Measurements from ENCODE around the gene SORCS2. TPM values are rescaled to one million over a fixed set of nuclear protein-coding genes. Genes with fewer than 3 reads are reported as not detected.

SORCS2 gene
- polyA plus RNA-seq, 3 donors: 0.46 to 0.55 TPM; not detected in 1

GRCh38 chr4:7466215-7466614 is 273.9 kb downstream of the SORCS2 start:
- no peak overlapping the region for H3K9ac ChIP-seq (ENCODE audit: insufficient read depth, low read length, poor library complexity, severe bottlenecking)
- intact Hi-C loops (cut with micrococcal nuclease): no loop called here
- DNase-seq: no peak
- peaks cover 4 to 14% (median 11%) of the 10 kb centered on the region in 3 donors for H3K27me3 Mint-ChIP-seq (ENCODE audit: low read depth in 3 of 3)
- no peaks in the 10 kb centered on the region for H4K20me1 ChIP-seq (ENCODE audit: insufficient read depth, low read length)
- no peaks in the 10 kb centered on the region for H3K4me1 ChIP-seq (ENCODE audit: control insufficient read depth in 1 of 2, insufficient read depth in 2 of 2, low read length in 2 of 2)
- H3K4me3 ChIP-seq (replicated peaks in 1 of 3; ENCODE audit: low read depth in 2 of 3, low read length in 3 of 3): no peak overlapping the region
- H3K9me3 ChIP-seq (replicated peaks in 1 of 2; ENCODE audit: control insufficient read depth in 1 of 2, insufficient read depth in 1 of 2, low read length in 2 of 2): peaks cover 0 to 10% of the 10 kb centered on the region in 2 donors
- no peaks in the 10 kb centered on the region for H3K36me3 ChIP-seq (replicated peaks in 1 of 2; ENCODE audit: control insufficient read depth in 1 of 2, insufficient read depth in 2 of 2, low read length in 2 of 2)
- TF ChIP-seq CTCF (IDR thresholded peaks at IDR 0.05): no peak
- H3K9me3 Mint-ChIP-seq: peaks cover 0 to 8% (median 0%) of the 10 kb centered on the region in 7 donors
- no peak overlapping the region for H3K27ac ChIP-seq (ENCODE audit: low read depth in 1 of 2, low read length in 2 of 2)
- H3K27ac Mint-ChIP-seq: no peak overlapping the region
- no peak overlapping the region for H3K4me2 ChIP-seq (replicated peaks; ENCODE audit: extremely low read depth, low read length, poor library complexity, severe bottlenecking)
- H3K36me3 Mint-ChIP-seq: no peaks in the 10 kb centered on the region
- 80% methylated on average over 3 of the region's 8 CpGs for WGBS (ENCODE audit: insufficient coverage)
- H3K27me3 ChIP-seq (ENCODE audit: control insufficient read depth in 2 of 2, insufficient read depth in 2 of 2, low read length in 2 of 2): no peaks in the 10 kb centered on the region
- no peak overlapping the region for H2AFZ ChIP-seq (ENCODE audit: insufficient read depth, low read depth, low read length, poor library complexity, severe bottlenecking)
- no peaks in the 10 kb centered on the region for H3K79me2 ChIP-seq (ENCODE audit: insufficient read depth, low read length)
- no peak overlapping the region for H3K4me3 Mint-ChIP-seq
- H3K4me1 Mint-ChIP-seq: no peaks in the 10 kb centered on the region

DNA sequence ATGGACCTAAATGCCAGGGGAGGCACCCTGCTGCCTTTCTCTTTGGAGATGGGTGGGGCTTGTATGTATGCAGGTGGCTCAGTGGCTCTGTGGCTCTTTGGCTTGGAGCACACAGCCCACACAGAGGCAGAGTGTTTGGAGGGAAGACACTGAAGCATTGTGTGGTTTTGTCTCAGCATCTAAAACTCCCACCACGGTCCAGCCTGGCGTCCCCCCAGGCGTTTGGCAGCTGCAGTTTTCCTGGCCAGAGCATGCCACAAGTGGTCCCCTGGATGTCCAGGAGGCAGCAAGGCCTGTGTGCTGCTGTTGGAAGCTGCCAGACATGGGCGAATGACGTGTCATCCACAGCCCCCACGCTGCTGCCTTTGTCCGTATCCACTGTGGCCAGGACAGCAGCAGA is 274.6 kb downstream of the SORCS2 start:
- no peak overlapping the region for H3K4me2 ChIP-seq (replicated peaks; ENCODE audit: extremely low read depth, low read length, poor library complexity, severe bottlenecking)
- H3K79me2 ChIP-seq (ENCODE audit: insufficient read depth, low read length): no peaks in the 10 kb centered on the region
- no peak overlapping the region for H3K27ac ChIP-seq (ENCODE audit: low read depth in 1 of 2, low read length in 2 of 2)
- Mint-ChIP-seq H3K36me3 (no peaks in the 10 kb centered on the region), H3K27ac (no peak overlapping the region), H3K9me3 (peaks cover 0 to 8% (median 0%) of the 10 kb centered on the region in 7 donors), H3K4me1 (no peaks in the 10 kb centered on the region), H3K27me3 (ENCODE audit: low read depth in 3 of 3) (peaks cover 9 to 11% (median 10%) of the 10 kb centered on the region in 3 donors), H3K4me3 (no peak overlapping the region)
- H2AFZ ChIP-seq (ENCODE audit: insufficient read depth, low read depth, low read length, poor library complexity, severe bottlenecking): no peak overlapping the region
- DNase-seq: no peak
- intact Hi-C loops (cut with micrococcal nuclease): no loop called here
- 86% methylated on average over 7 of the region's 7 CpGs for WGBS (ENCODE audit: insufficient coverage)
- no peaks in the 10 kb centered on the region for H4K20me1 ChIP-seq (ENCODE audit: insufficient read depth, low read length)
- H3K27me3 ChIP-seq (ENCODE audit: control insufficient read depth in 2 of 2, insufficient read depth in 2 of 2, low read length in 2 of 2): no peaks in the 10 kb centered on the region
- no peak for TF ChIP-seq CTCF (IDR thresholded peaks at IDR 0.05)
- H3K9me3 ChIP-seq (replicated peaks in 1 of 2; ENCODE audit: control insufficient read depth in 1 of 2, insufficient read depth in 1 of 2, low read length in 2 of 2): peaks cover 0 to 10% of the 10 kb centered on the region in 2 donors
- H3K36me3 ChIP-seq (replicated peaks in 1 of 2; ENCODE audit: control insufficient read depth in 1 of 2, insufficient read depth in 2 of 2, low read length in 2 of 2): no peaks in the 10 kb centered on the region
- H3K4me1 ChIP-seq (ENCODE audit: control insufficient read depth in 1 of 2, insufficient read depth in 2 of 2, low read length in 2 of 2): no peaks in the 10 kb centered on the region
- H3K9ac ChIP-seq (ENCODE audit: insufficient read depth, low read length, poor library complexity, severe bottlenecking): no peak overlapping the region
- no peak overlapping the region for H3K4me3 ChIP-seq (replicated peaks in 1 of 3; ENCODE audit: low read depth in 2 of 3, low read length in 3 of 3)

Measured in CD14-positive monocyte (primary cell).